ENCODE data around the gene CIBAR2. TPM values are rescaled to one million over a fixed set of nuclear protein-coding genes. Genes with fewer than 3 reads are reported as not detected.
"Not testable (repeated sequence)": the region's sequence is repeated elsewhere in the genome, so short reads cannot be mapped to it uniquely, and the experiment has no call there.

CIBAR2 gene
- total RNA-seq, 1 donor from 2014 or later, result not detected

DNA sequence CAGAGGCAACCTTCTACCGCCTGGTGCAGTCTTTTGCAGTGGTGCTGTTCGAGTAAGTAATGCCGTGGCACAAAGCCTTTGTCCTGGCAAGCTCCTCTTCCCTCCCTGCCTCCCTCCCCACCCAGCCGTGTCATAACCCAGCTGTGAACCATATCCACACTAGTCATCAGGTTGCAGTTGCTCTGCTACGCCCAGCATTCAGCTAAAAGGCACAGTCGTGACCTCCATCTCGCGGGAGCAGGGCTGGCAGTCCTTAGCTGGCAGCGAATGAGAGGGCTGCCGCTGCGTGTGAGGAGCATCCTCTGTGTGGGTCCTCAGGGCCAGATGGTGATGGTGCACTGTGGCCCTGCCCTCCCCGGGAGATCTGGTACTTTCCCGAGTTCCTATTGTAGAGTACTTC is 39.3 kb downstream of the CIBAR2 start:
- DNase-seq (ENCODE audit: low spot score), result no peak
- intact Hi-C loops (cut with DNase I), result no loop called here

DNA sequence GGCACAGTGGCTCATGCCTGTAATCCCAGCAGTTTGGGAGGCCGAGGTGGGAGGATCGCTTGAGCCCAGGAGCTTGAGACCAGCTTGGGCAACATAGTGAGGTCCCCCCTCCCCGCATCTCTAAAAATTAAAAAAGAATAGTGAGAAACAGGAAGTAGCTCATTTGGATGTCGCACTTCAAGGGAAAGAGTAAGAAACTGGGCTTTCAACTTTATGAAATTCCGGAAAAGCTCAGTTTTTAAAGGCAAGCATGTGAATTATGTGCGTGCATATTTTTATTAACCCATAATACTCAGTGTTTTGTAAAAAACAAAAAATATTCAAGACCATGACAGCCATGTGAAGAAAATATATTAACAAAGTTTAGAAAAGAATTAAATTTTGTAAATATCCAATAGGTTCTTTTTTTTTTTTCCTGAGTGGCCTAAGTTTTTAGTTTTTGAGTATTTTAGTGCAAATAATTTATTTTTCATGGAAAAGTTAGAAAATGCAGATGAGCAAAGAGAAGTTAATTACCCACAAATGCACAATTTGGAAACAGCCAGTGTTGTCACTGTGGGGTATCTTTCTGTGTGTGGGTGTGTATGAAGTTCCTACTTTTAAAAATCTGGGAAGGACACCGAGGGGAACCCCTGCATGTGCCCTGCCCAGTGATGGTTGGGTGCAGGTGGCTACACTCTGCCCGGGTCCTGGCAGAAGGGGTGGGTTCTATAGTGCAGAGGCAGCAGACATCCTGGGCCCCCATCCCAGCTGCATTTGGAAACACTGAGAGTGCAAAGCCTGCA is 40.0 kb downstream of the CIBAR2 start:
- intact Hi-C loops (cut with DNase I), result no loop called here

DNA sequence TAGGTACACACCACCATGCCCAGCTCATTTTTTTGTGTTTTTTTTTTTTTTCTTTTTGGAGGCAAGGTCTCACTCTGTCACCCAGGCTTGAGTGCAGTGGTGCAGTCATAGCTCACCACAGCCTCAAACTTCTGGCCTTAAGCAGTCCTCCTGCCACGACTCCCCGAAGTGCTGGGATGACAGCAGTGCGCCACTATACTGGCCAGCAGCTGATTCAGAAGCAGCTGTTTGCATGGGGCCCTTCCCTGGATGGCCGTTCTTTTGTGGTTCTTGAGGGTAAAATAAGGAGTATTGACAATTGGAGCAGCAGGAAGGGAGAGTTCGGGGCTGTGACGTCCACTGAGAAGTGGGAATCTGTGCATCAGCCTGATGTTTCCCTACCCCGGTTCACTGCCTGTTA is 43.1 kb downstream of the CIBAR2 start:
- intact Hi-C loops (cut with DNase I), result no loop called here
- no peak for DNase-seq (ENCODE audit: low spot score)

More for the DNA sequence above, 40.0 kb downstream of the CIBAR2 start:
- DNase-seq (ENCODE audit: low spot score), result no peak

DNA sequence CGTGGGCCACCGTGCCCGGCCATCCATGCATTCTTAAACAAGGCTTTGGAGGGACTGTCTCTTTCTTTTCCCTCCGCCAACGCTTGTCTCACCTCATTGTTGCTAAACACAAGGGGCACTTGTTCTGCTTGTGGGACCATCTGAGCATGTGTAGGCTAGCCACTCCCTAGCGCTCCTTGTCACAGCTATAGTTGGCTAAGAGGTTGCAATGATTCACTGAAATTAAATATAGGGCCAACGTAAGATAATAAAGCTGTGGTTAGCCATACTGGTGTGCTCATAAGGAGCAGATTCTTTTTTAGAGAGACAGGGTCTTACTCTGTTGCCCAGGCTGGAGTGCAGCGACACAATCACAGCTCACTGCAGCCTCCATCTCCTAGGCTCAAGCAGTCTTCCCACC is 43.5 kb downstream of the CIBAR2 start:
- DNase-seq (ENCODE audit: low spot score), result no peak
- intact Hi-C loops (cut with DNase I), result no loop called here

DNA sequence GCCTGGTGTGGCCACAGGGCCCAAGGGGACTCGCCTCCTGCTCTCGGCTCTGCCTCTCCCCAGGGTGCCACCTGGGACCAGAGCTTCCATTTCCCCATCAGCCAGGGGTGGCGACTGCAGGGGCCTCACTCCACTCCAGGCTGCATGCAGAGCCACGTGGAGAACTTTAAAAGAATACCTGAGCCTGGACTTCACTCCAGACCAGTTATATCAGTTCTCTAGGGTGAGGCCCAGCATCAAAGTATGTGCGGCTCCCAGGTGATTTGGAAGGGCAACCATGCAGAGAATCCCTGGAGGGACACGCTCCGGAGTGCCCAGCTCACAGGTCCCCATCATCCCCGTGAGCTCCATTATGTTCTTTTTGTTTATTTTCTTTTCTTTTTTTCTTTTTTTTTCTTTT is 44.8 kb downstream of the CIBAR2 start:
- no peak for DNase-seq (ENCODE audit: low spot score)
- intact Hi-C loops (cut with DNase I), result no loop called here

DNA sequence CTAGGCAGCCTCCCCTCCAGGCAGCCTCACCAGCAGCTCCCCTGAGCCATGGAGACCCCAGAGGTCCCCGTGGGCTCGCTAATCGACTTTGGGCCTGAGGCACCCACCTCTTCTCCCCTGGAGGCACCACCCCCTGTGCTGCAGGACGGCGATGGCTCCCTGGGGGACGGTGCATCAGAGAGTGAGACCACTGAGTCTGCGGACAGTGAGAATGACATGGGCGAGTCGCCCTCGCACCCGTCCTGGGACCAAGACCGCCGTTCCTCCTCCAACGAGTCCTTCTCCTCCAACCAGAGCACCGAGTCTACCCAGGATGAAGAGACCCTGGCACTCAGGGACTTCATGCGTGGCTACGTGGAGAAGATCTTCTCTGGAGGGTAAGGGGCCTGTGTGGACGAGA is 45.2 kb downstream of the CIBAR2 start:
- intact Hi-C loops (cut with DNase I), result no loop called here
- no peak for DNase-seq (ENCODE audit: low spot score)

DNA sequence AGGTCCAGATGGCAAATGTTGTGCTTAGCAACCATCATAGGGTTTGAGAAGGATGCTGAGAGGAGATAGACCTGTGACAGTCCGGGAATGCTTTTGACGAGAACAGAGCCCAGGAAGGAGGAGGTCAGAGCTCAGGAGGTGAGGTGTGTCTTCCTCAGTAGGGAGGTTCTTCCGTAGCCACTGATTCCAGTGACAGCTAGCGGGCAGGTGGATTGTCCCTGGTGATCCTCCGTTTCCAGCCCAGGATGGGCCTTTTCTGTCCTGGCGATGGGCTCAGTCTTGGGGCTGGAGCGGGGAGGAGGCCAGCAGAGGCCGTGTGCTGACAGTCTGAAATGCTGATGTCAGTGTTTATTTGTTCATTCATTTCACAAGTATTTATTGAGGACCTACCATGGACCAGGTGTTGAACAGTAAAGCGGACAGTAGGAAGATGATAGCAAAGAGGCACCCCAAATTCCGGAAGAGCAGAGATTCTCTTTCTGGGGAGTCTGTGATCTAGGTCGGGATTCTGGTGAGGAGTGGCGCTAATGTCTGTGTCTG is 45.9 kb downstream of the CIBAR2 start:
- DNase-seq (ENCODE audit: low spot score), result no peak
- intact Hi-C loops (cut with DNase I), result no loop called here

DNA sequence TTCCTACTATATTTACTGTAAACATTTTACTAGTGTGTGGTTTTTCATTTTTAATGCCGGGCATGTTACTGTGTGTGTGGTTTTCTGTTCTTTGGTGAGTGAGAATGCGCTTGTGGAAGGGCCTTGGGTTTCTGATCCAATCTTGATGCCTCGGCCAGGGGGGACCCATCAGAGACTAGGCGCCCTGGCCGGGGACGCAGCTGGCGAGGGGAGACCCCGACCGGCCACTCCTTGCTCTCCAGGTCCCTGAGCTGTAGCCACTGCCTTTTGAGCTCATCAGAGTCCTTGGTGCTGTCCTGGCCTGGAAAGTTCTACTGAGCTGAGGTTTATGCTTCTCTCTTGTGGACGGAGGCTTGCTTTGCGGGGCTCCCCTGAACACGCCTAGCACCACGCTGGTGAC is 47.2 kb downstream of the CIBAR2 start:
- intact Hi-C loops (cut with DNase I), result no loop called here

DNA sequence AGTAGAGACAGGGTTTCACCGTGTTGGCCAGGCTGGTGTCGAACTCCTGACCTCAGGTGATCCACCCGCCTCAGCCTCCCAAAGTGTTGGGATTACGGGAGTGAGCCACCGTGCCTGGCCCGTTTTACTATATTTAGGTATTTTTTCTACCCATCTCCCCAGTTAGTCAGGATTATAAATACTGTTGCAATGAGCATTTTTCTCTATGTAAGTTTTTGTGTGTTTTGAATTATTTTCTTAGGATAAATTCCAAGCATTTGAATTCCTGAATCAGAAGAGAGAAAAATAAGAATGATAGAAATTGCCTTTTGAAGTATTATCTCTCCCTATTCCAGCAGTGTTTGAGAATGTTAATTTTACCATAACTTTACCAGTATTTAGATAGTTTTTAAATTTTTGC is 48.1 kb downstream of the CIBAR2 start:
- intact Hi-C loops (cut with DNase I), result no loop called here
- no peak for DNase-seq (ENCODE audit: low spot score)

More for the DNA sequence above, 47.2 kb downstream of the CIBAR2 start:
- no peak for DNase-seq (ENCODE audit: low spot score)

DNA sequence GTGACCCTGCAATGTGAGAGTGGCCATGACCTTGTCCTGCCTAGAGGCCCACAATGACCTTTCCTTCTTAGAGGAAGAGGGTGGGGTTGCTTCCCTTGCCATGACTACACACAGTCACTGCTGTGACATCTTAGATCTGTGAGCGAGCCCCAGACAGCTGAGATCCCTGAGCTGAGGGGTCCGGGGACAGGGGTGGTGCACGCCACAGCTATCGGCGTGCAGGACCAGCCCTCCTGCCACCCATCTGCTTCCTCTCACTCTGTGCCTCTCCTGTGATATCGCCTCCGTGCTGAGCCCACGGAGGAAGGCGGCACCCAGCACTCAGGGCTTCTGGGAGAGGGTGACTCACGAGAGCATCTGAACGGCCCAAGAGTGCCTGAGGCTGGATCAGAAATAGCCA is 49.4 kb downstream of the CIBAR2 start:
- DNase-seq (ENCODE audit: low spot score), result no peak

DNA sequence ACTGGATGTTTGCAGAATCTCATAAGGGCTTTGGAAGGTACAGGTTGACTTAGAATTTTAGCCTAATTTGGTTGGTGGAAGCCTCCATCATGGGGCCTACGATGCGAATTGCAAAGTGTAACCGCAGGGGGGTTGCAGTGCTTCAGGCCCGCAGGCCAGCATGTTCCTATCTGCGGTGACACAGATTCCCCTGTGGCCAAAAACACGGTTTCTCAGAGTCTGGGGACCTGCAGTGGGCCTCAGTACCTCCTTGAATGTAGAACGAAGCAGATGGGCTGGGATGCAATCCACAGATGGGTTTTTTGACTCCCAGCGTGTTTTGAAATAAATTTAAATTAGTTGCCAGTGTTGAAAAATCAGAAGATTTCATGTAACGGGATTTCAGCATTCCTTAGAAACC is 49.9 kb downstream of the CIBAR2 start:
- DNase-seq (ENCODE audit: low spot score), result no peak
- intact Hi-C loops (cut with DNase I), result no loop called here

More for the DNA sequence above, 49.4 kb downstream of the CIBAR2 start:
- intact Hi-C loops (cut with DNase I), result no loop called here

DNA sequence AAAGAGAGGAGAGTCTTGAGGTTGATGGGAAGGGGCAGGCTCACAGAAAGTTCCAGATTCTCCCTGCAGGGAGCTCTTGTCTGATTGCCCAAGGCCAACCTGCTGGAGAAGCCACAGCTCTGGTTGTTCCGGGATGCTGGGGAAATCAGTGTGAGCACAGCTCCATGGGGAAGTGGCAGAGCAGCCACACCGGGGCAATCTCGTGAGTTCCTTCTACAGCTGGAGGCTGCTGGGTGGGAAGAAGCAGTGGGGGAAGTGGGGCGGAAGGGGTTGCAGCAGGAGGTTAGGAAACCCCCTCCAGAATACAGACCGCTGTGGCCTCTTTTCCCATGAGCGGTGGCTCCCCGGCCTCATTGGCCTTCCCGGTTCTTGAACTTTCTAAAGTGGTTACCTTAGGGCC is 50.7 kb downstream of the CIBAR2 start:
- intact Hi-C loops (cut with DNase I), result no loop called here
- peak; percentile 91 for DNase-seq (ENCODE audit: low spot score)

DNA sequence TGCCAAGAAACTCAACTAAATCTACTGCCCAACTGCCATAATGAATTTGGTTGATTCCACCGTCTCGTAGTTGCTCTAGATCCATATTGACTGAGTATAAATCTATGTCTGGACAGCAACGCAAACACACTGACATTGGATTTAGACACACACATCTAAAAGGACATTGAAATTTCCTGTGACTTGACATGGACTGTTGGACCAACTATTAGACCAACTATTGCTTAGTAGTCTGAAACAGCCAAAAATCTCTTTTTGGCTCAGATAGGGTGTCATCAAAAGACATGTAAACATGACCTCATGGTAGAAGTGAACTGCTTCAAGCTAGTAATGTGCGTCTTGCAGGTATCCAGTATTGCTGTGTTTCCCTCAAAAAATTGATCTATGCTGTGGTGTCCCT is 53.4 kb downstream of the CIBAR2 start:
- DNase-seq (ENCODE audit: low spot score), result no peak
- intact Hi-C loops (cut with DNase I), result no loop called here

DNA sequence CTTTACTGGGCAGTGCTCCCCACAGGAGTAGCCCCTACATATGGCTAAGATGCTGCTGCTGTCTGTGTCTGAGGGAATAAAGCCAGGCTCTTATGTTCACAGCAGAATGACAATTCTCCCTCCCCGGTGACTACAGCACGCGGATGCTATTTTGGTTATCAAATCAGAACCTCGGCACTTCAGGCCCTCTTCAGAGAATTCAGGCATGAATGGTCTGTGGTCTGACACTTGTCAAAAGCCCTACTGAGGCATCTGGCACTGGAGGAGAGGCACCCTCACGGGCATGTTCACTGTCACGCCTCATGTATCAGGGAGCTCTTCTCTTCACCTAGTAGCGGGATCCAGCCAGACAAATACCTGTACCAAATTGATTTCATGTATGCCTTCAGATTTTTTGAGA is 54.3 kb downstream of the CIBAR2 start:
- intact Hi-C loops (cut with DNase I), result no loop called here
- DNase-seq (ENCODE audit: low spot score), result no peak

DNA sequence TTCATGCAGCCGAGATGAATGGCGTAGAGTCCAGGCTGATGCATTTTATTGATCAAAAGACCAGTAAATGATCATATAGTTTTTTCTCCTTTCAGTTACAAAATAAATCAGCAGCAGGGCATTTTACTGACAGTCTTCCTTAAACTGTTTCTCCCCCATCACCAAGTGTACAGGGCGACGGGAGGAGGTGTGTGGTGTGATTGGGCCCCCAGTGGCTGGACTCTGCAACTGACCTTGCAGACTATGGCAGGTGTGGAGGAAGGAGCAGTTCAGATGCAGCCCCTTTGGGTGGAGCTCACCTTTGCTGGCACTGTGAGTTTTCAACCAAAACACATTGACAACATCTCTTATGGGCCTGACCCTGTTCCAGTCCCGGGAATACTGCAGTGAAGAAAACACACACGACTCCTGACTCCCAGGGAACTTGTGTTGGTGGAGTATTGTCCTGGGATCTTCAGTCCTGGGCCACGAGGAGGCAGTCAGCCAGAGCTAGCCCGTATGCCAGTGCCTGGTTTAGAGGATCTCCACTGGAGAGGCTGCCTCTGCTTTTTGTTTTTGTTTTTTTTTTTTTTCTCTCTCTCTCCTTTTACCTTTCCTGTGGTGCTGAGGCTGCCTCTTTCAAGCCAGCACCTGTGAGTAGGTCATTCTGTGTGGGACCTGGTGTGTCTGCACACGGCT is 54.9 kb downstream of the CIBAR2 start:
- intact Hi-C loops (cut with DNase I), result no loop called here
- DNase-seq (ENCODE audit: low spot score), result no peak

DNA sequence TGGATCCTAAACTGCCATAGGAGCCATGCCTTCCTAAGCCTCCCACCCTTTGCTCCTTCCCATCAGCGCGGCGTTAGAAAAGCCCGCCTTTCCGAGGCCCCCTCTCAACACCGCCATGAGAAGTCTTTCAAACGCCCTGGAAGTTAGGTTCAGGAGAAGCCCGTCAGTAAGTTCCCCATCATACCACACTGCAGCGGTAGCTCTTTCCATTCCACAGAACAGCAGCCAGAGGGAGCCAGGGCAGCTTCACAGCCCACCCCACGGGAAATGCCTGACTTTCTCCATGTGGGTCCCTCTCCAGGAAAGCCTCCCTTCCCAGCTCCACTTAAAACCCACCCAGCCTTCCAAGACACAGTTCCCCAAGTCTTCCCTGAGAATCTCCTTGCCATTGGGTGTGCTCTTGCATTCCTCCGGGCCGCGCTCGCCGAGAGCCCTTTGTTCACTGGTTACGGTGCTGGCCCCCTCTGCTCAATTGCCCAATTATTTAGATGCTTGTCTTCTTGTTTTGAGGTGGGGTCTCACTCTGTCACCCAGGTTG is 56.0 kb downstream of the CIBAR2 start:
- DNase-seq (ENCODE audit: low spot score), result no peak
- intact Hi-C loops (cut with DNase I), result no loop called here

DNA sequence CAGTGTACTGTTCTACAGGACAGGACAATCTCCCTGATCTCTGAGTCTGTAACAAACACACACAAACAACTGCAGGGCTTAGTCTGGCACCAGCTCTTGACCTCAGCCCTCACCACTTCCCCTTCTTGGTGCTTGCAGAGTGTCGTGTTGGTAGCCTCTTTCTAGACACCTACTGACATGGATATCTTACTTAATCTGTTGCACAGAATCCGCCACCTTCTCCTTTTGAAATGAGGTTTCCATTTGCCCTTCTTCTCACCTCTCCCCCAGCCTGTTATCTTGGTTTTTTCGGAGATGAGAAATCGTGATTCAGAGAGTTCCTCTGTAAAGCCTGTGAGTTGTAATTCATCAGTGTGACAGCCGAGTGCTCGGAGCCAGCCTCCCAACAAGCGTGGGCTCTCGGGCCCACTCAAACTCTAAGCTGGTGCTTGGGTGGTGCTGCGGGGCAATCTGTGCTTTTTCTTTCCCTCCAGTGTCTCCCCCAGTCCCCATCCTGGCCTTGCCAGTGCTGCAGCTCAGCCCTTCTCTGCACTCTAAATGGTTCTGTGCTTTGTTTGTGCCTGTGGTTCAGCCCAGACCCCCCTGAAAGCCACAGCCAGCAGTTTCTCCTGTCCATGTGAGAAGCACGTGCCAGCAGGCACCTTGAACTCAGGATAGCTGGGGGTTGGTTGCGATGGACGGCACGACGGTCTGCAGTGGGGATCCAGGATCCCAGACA is 56.6 kb downstream of the CIBAR2 start:
- peak; percentile 82 for DNase-seq (ENCODE audit: low spot score)
- intact Hi-C loops (cut with DNase I), result no loop called here

DNA sequence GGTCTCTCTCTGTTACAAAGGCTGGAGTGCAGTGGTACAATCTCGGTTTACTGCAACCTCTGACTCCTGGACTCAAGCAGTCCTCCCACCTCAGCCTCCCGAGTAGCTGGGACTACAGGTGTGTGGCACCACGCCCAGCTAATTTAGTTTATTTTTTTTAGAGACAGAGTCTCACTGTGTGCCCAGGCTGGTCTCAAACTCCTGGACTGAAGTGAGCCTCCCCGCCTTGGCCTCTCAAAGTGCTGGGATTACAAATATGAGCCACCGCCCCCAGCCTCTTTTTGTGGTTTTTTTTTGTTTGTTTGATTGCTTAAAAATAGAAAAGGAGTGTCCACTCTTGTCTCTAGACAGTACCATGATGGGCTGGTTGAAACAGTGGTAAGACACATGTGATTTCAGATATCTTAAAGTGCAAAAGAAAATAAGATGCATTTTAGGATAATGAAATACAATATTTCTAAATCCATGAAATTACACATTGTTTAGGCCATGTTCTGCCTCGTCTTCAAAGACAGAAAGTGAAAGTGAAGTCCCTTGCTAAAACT is 57.3 kb downstream of the CIBAR2 start:
- intact Hi-C loops (cut with DNase I), result no loop called here
- no peak for DNase-seq (ENCODE audit: low spot score)

DNA sequence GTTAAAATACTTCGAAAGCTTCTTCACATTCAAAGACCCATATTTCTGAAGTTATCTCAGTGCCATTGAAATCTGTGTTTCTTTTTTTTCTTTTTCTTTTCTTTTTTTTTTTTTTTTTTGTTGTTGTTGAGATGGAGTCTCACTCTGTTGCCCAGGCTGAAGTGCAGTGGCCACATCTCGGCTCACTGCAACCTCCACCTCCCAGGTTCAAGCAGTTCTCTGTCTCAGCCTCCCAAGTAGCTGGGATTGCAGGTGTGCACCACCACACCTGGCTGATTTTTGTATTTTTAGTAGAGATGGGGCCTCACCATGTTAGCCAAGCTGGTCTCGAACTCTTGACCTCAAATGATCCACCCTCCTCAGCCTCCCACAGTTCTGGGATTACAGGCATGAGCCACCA is 58.0 kb downstream of the CIBAR2 start:
- DNase-seq (ENCODE audit: low spot score); intact Hi-C loops (cut with DNase I): not testable (repeated sequence)

DNA sequence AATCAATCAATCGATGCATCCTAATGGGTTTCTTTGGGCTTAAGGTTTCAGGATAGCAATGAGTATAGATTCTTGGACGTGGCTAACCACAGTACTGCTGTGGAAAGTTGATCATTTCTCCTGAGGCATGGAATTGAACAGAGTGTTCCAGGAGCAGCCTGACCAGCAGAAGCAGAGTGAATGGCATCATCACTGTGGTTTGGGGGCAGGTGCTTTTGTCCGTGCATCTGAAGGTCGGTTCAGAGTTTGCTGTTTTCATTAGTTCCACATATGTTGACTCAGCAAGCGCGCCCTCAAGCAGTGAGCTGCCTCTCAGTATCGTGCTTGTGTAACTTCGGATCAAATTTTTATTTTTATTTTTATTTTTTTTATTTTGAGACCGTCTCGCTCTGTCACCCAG is 59.7 kb downstream of the CIBAR2 start:
- DNase-seq (ENCODE audit: low spot score), result no peak
- intact Hi-C loops (cut with DNase I), result no loop called here
